GM06990 (cell line): ENCODE measurements around the gene EHBP1.

Source experiments
- DNase-seq: peaks from one replicate; pipeline ENCODE4 v3.0.0-alpha.2; 2011; ENCODE audit not compliant: insufficient read length; ENCODE audit errors: extremely low read depth
- H3K27me3 ChIP-seq: replicated peaks from 2 replicates; pipeline ENCODE4 v1.6.0; 2011; ENCODE audit warnings: low read length; ENCODE audit not compliant: control insufficient read depth, insufficient read depth
- H3K36me3 ChIP-seq: 2 replicates; pipeline ENCODE4 v1.5.1; 2011; ENCODE audit warnings: low read length; ENCODE audit not compliant: control insufficient read depth, insufficient read depth
- H3K4me3 ChIP-seq: replicated peaks from 2 replicates; pipeline ENCODE4 v1.5.1; 2011; ENCODE audit warnings: low read depth, mild to moderate bottlenecking, control low read depth, low read length
- TF ChIP-seq, protein P1 (sequence below): IDR thresholded peaks from 2 replicates; pipeline ENCODE4 v1.5.1; 2011; ENCODE audit warnings: low read length, control low read depth, mild to moderate bottlenecking, inconsistent platforms; ENCODE audit not compliant: insufficient read depth, poor library complexity, severe bottlenecking

The EHBP1 gene

GRCh38 chr2:62705007-62705829 is at the start of gene EHBP1:
Gene EHBP1, plus strand, starts transcription at chr2:62705713. Its CDS starts 1,479 bp downstream, at chr2:62707192.
- TF ChIP-seq, protein P1, sequence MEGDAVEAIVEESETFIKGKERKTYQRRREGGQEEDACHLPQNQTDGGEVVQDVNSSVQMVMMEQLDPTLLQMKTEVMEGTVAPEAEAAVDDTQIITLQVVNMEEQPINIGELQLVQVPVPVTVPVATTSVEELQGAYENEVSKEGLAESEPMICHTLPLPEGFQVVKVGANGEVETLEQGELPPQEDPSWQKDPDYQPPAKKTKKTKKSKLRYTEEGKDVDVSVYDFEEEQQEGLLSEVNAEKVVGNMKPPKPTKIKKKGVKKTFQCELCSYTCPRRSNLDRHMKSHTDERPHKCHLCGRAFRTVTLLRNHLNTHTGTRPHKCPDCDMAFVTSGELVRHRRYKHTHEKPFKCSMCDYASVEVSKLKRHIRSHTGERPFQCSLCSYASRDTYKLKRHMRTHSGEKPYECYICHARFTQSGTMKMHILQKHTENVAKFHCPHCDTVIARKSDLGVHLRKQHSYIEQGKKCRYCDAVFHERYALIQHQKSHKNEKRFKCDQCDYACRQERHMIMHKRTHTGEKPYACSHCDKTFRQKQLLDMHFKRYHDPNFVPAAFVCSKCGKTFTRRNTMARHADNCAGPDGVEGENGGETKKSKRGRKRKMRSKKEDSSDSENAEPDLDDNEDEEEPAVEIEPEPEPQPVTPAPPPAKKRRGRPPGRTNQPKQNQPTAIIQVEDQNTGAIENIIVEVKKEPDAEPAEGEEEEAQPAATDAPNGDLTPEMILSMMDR: no peak
- Histone ChIP-seq H3K27me3 (no peaks in the 10 kb centered on the region), H3K36me3 (no peaks in the 10 kb centered on the region), H3K4me3 (peak within 1 kb of the TSS; percentile 97)
- peak; percentile 98 for DNase-seq

GRCh38 chr2:62657783-62658182 is 47.7 kb upstream of the EHBP1 start:
- Histone ChIP-seq H3K4me3 (no peak overlapping the region), H3K27me3 (no peaks in the 10 kb centered on the region), H3K36me3 (no peaks in the 10 kb centered on the region; the same call in 1 of the 2 replicates)
- DNase-seq: peak; percentile 30
- TF ChIP-seq, protein P1: no peak

DNA sequence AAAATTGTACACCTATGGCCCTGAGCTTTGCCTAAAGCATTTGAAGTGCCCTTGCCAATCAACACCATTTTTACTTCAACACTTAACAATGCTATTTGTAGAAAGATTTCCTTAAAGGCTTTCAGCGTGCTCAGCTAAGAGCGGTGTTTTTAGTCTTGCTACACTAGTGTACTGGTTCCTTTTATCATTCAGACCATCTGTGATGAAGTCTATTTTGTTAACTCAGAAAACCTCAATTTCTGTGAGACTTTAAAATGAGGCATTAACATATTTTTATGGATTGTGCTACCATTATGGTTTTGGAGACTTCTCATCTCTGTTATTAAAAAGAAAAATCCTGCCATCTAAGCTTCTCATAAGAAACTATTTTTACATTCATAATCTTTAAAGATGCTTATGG is 46.6 kb upstream of the EHBP1 start:
- Histone ChIP-seq H3K27me3 (no peaks in the 10 kb centered on the region), H3K4me3 (no peak overlapping the region), H3K36me3 (no peaks in the 10 kb centered on the region; the same call in 1 of the 2 replicates)
- no peak for DNase-seq
- TF ChIP-seq, protein P1: no peak

DNA sequence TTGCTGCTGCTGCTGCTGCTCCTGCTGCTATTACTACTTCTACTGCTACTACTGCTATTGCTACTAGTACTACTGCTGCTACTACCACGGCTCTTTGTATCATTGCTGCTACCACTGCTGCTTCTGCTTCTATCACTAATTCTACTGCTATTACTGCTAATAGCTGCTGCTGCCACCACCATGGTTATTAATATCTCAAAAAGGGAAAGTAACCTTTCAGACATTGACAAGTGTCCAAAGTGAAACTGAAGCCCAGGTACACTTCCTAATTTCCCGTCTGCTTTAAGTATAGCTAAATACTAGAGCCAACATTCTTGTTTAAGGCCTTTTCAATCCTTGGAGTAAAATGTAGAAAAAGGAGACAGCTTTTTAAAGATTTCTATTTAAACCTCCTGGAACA is 45.4 kb upstream of the EHBP1 start:
- DNase-seq: peak; percentile 42
- H3K4me3 ChIP-seq: no peak overlapping the region
- TF ChIP-seq, protein P1: no peak
- H3K27me3 ChIP-seq: no peaks in the 10 kb centered on the region
- H3K36me3 ChIP-seq: no peaks in the 10 kb centered on the region; the same call in 1 of the 2 replicates

DNA sequence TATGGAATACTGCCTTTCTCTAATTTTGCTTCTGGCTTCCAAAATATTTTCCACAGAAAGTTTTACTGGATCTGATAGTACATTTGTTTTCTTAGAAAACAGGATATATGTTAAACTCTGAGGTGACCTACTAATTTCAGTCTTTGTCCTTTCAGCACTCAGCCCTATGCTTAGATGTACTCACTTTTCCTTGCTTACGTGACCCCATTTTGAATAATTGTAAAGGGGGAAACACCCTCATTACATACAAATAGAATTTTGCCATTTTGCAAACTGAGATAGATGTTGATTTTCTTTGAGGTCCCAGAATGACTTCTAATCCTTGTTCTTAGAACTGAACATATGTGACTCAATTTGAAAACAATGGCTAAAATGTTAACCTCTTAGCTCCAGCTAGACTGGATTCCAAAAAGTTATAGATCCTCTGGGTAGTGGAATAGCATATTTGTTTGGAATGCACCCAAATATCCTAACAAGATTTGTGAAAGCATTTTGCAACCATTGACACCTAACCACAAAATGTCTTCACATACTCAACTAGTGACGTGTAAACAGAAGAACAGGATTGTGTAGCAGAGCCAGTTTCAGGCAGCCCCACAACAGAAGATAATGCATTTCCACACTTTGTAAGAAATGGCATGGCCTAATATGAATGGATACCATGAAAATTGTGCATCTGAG is 44.8 kb upstream of the EHBP1 start:
- no peaks in the 10 kb centered on the region; the same call in 1 of the 2 replicates for H3K36me3 ChIP-seq
- no peak for DNase-seq
- H3K4me3 ChIP-seq: no peak overlapping the region
- TF ChIP-seq, protein P1: no peak
- H3K27me3 ChIP-seq: no peaks in the 10 kb centered on the region
